ENCODE data around the gene CATSPERD. TPM values are rescaled to one million over a fixed set of nuclear protein-coding genes. Genes with fewer than 3 reads are reported as not detected.
"Not testable (repeated sequence)": the region's sequence is repeated elsewhere in the genome, so short reads cannot be mapped to it uniquely, and the experiment has no call there.

The CATSPERD gene
- total RNA-seq, 1 experiment from 2014 or later = not detected

- Histone ChIP-seq H3K4me3 (no peak overlapping the region), H3K9me3 (no peaks in the 10 kb centered on the region), H3K27me3 (no peaks in the 10 kb centered on the region), H3K36me3 (peaks cover 36% of the 10 kb centered on the region)
- no peak for DNase-seq
These were observed 27.0 kb upstream of the CATSPERD start for GRCh38 chr19:5693195-5694166.

GRCh38 chr19:5694167-5694955 lies 26.1 kb upstream of the CATSPERD start:
- no peak for DNase-seq
- H3K36me3 ChIP-seq = peaks cover 36% of the 10 kb centered on the region
- no peaks in the 10 kb centered on the region for H3K9me3 ChIP-seq
- H3K27me3 ChIP-seq = no peaks in the 10 kb centered on the region
- no peak overlapping the region for H3K4me3 ChIP-seq

- Histone ChIP-seq H3K4me3 (no peak overlapping the region), H3K27me3 (no peaks in the 10 kb centered on the region), H3K9me3 (no peaks in the 10 kb centered on the region), H3K36me3 (peaks cover 40% of the 10 kb centered on the region)
- DNase-seq = no peak
These were observed 25.3 kb upstream of the CATSPERD start for GRCh38 chr19:5694956-5695648.

GRCh38 chr19:5695649-5696195 lies 24.7 kb upstream of the CATSPERD start:
- Histone ChIP-seq H3K27me3 (no peaks in the 10 kb centered on the region), H3K9me3 (no peaks in the 10 kb centered on the region), H3K36me3 (peaks cover 36% of the 10 kb centered on the region), H3K4me3 (no peak overlapping the region)
- DNase-seq = no peak

- H3K36me3 ChIP-seq = peaks cover 32% of the 10 kb centered on the region
- no peak overlapping the region for H3K4me3 ChIP-seq
- H3K9me3 ChIP-seq = no peaks in the 10 kb centered on the region
- DNase-seq = no peak
- H3K27me3 ChIP-seq = no peaks in the 10 kb centered on the region
These were observed 24.0 kb upstream of the CATSPERD start for GRCh38 chr19:5696196-5697021.

- Histone ChIP-seq H3K9me3 (no peaks in the 10 kb centered on the region), H3K36me3 (peaks cover 23% of the 10 kb centered on the region), H3K4me3 (no peak overlapping the region), H3K27me3 (no peaks in the 10 kb centered on the region)
- DNase-seq = no peak
These were observed 23.2 kb upstream of the CATSPERD start for GRCh38 chr19:5697022-5697889.

GRCh38 chr19:5697890-5698634 lies 22.4 kb upstream of the CATSPERD start:
- DNase-seq = no peak
- Histone ChIP-seq H3K36me3 (peaks cover 15% of the 10 kb centered on the region; the same call in 1 of the 2 replicates), H3K27me3 (no peaks in the 10 kb centered on the region), H3K4me3 (no peak overlapping the region), H3K9me3 (no peaks in the 10 kb centered on the region)

- peaks cover 17% of the 10 kb centered on the region; the same call in 1 of the 2 replicates for H3K36me3 ChIP-seq
- H3K4me3 ChIP-seq = no peak overlapping the region
- no peak for DNase-seq
- H3K27me3 ChIP-seq = no peaks in the 10 kb centered on the region
- no peaks in the 10 kb centered on the region for H3K9me3 ChIP-seq
These were observed 21.6 kb upstream of the CATSPERD start for GRCh38 chr19:5698635-5699422.

GRCh38 chr19:5700455-5701092 lies 19.9 kb upstream of the CATSPERD start:
- Histone ChIP-seq H3K36me3 (peaks cover 17% of the 10 kb centered on the region), H3K27me3 (no peaks in the 10 kb centered on the region), H3K9me3 (no peaks in the 10 kb centered on the region), H3K4me3 (no peak overlapping the region)
- DNase-seq = no peak

- peaks cover 28% of the 10 kb centered on the region for H3K36me3 ChIP-seq
These were observed 18.4 kb upstream of the CATSPERD start for GRCh38 chr19:5702053-5702410.

GRCh38 chr19:5703819-5704818 lies 16.3 kb upstream of the CATSPERD start:
- H3K4me3 ChIP-seq = no peak overlapping the region
- DNase-seq = no peak
- no peaks in the 10 kb centered on the region for H3K9me3 ChIP-seq
- H3K27me3 ChIP-seq = no peaks in the 10 kb centered on the region
- peaks cover 28% of the 10 kb centered on the region for H3K36me3 ChIP-seq

More at GRCh38 chr19:5702053-5702410, 18.4 kb upstream of the CATSPERD start:
- H3K9me3 ChIP-seq, H3K27me3 ChIP-seq, H3K4me3 ChIP-seq, DNase-seq: not testable (repeated sequence)

- DNase-seq = no peak
- Histone ChIP-seq H3K9me3 (no peaks in the 10 kb centered on the region), H3K36me3 (peaks cover 25% of the 10 kb centered on the region), H3K4me3 (no peak overlapping the region), H3K27me3 (no peaks in the 10 kb centered on the region)
These were observed 14.9 kb upstream of the CATSPERD start for GRCh38 chr19:5705552-5705951.
